ENCODE measurements around the gene MDM4. TPM values are rescaled to one million over a fixed set of nuclear protein-coding genes. Genes with fewer than 3 reads are reported as not detected.
"Not testable (repeated sequence)": the region's sequence is repeated elsewhere in the genome, so short reads cannot be mapped to it uniquely, and the experiment has no call there.

Gene MDM4
- total RNA-seq, 1 donor from 2014 or later: 92.5 TPM

DNA sequence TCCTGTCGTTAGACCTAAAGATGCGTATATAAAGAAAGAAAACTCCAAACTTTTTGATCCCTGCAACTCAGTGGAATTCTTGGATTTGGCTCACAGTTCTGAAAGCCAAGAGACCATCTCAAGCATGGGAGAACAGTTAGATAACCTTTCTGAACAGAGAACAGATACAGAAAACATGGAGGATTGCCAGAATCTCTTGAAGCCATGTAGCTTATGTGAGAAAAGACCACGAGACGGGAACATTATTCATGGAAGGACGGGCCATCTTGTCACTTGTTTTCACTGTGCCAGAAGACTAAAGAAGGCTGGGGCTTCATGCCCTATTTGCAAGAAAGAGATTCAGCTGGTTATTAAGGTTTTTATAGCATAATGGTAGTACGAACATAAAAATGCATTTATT is 33.1 kb downstream of the MDM4 start:
- Mint-ChIP-seq H3K36me3 (ENCODE audit: low read depth) (peaks cover 27% of the 10 kb centered on the region), H3K27me3 (ENCODE audit: low read depth) (no peaks in the 10 kb centered on the region), H3K4me3 (no peak overlapping the region), H3K27ac (ENCODE audit: unreplicated experiment) (no peak overlapping the region), H3K4me1 (no peaks in the 10 kb centered on the region), H3K9me3 (no peaks in the 10 kb centered on the region)
- TF ChIP-seq, protein P1, sequence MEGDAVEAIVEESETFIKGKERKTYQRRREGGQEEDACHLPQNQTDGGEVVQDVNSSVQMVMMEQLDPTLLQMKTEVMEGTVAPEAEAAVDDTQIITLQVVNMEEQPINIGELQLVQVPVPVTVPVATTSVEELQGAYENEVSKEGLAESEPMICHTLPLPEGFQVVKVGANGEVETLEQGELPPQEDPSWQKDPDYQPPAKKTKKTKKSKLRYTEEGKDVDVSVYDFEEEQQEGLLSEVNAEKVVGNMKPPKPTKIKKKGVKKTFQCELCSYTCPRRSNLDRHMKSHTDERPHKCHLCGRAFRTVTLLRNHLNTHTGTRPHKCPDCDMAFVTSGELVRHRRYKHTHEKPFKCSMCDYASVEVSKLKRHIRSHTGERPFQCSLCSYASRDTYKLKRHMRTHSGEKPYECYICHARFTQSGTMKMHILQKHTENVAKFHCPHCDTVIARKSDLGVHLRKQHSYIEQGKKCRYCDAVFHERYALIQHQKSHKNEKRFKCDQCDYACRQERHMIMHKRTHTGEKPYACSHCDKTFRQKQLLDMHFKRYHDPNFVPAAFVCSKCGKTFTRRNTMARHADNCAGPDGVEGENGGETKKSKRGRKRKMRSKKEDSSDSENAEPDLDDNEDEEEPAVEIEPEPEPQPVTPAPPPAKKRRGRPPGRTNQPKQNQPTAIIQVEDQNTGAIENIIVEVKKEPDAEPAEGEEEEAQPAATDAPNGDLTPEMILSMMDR (conservative IDR thresholded peaks at IDR 0.05): no peak
- no peak for DNase-seq (ENCODE audit: low read depth, low spot score)

DNA sequence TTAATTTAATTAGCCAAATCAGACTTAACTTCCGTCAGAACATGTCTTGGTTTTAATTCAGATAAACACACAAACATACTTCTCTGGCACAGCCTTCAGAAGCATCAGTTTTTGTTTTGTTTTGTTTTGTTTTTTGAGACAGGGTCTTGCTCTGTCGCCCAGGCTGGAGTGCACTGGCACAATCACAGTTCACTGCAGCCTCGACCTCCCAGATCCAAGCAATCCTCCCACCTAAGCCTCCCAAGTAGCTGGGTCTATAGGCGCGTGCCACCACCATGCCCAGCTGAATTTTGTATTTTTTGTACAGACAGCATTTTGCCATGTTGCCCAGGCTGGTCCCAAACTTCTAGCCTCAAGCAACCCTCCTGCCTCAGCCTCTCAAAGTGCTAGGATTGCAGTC is 34.7 kb downstream of the MDM4 start:
- Mint-ChIP-seq H3K4me1 (no peaks in the 10 kb centered on the region), H3K4me3 (no peak overlapping the region), H3K27ac (ENCODE audit: unreplicated experiment) (peak overlapping the region; percentile 27), H3K27me3 (ENCODE audit: low read depth) (no peaks in the 10 kb centered on the region), H3K9me3 (no peaks in the 10 kb centered on the region), H3K36me3 (ENCODE audit: low read depth) (peaks cover 21% of the 10 kb centered on the region)
- DNase-seq (ENCODE audit: low read depth, low spot score): no peak
- TF ChIP-seq, protein P1 (conservative IDR thresholded peaks at IDR 0.05): no peak

DNA sequence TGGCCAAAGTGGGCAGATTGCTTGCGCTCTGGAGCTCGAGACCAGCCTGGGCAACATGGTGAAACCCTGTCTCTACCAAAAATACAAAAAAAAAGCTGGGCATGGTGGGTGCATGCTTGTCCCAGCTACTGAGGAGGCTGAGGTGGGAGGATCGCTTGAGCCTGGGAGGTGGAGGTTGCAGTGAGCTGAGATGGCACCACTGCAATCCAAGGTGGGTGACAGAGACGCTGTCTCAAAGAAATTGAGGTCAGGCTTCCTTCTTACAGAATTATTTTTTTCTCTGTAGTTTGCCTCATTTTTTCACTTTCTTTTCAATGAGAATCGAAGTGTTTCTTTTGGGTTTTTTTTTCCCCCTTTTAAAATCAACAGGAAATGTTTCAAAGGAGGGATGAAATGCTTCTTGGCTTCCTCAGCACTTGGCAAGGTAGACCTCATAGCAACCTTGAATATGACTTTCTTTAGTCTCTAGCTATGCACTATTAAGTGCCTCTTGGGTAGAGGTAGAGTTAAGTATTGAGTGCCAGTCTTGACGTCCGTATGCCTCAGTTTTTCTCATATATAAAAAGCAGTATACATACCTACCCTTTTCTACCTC is 40.3 kb downstream of the MDM4 start:
- Mint-ChIP-seq H3K9me3 (no peaks in the 10 kb centered on the region), H3K27me3 (ENCODE audit: low read depth) (no peaks in the 10 kb centered on the region), H3K36me3 (ENCODE audit: low read depth) (no peaks in the 10 kb centered on the region), H3K4me3 (no peak overlapping the region), H3K4me1 (peaks cover 5% of the 10 kb centered on the region), H3K27ac (ENCODE audit: unreplicated experiment) (no peak overlapping the region)
- no peak for DNase-seq (ENCODE audit: low read depth, low spot score)
- TF ChIP-seq, protein P1 (conservative IDR thresholded peaks at IDR 0.05): no peak

DNA sequence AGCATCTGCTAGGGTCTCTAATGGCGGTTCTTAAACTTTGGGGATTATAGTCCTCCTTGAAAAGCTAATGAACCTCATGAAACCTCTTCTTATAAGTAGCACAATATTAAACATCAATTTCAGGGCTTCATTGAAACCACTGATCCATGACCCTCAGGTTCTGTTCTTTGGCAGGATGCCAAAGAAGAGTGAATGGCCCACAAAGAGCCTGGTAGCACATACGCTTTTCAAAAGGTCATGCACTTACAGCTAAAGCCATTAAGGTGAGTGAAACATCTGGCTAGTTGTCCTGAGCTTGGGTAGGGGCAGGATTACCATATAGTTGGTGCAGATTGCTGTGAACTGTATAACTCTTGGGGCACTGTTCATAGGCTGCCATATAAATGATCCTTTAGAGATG is 42.3 kb downstream of the MDM4 start:
- Mint-ChIP-seq H3K4me1 (peaks cover 5% of the 10 kb centered on the region), H3K9me3 (no peaks in the 10 kb centered on the region), H3K36me3 (ENCODE audit: low read depth) (no peaks in the 10 kb centered on the region), H3K27ac (ENCODE audit: unreplicated experiment) (no peak overlapping the region), H3K27me3 (ENCODE audit: low read depth) (no peaks in the 10 kb centered on the region), H3K4me3 (no peak overlapping the region)
- TF ChIP-seq, protein P1 (conservative IDR thresholded peaks at IDR 0.05): no peak
- DNase-seq (ENCODE audit: low read depth, low spot score): no peak

DNA sequence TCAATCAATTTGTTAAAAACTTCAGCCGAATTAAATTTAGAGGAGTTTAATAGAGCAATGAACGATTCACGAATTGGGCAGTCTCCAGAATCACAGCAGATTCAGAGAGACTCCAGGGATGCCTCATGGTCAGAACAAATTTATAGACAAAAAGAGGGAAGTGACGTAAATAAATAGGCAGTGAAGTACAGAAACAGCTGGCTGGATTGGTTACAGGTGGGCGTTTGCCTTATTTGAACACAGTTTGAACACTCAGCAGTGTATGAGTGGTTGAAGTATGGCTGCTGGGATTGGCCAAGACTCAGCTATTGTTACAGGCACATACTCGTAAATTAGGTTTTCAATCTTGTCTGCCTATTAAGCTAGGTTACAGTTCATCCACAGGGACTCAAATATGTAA is 43.8 kb downstream of the MDM4 start:
- not testable (repeated sequence) for H3K4me3 Mint-ChIP-seq; DNase-seq (ENCODE audit: low read depth, low spot score); H3K27ac Mint-ChIP-seq (ENCODE audit: unreplicated experiment); H3K9me3 Mint-ChIP-seq; H3K27me3 Mint-ChIP-seq (ENCODE audit: low read depth); H3K4me1 Mint-ChIP-seq; H3K36me3 Mint-ChIP-seq (ENCODE audit: low read depth)

DNA sequence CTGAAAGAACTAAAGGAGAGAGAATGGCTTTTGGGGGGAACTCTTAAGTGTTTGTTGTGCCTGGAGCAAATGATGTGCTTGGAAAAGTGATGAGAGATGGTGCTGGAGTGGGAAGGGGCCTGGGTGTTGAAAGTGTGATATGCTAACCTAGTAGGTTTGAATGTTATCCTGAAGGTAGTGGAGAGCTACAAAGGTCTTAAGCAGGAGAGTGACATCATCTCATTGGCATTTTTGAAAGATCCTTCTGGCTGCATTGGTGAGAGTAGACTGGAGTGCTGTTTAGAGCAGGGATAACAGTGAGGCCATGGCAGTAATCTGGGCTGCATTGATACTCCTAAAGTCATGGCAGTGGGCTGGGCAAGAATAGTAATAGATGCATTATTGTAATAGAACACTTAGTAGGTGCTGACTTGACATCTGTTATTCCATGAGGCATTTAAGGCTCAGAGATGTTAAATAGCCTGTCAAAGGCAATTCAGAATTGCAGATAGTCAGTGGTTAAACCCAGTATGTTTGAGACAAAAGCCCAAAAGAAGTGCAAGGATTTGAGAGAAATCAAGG is 44.5 kb downstream of the MDM4 start:
- Mint-ChIP-seq H3K27me3 (ENCODE audit: low read depth) (no peaks in the 10 kb centered on the region), H3K4me3 (no peak overlapping the region), H3K36me3 (ENCODE audit: low read depth) (no peaks in the 10 kb centered on the region), H3K27ac (ENCODE audit: unreplicated experiment) (no peak overlapping the region), H3K4me1 (peaks cover 6% of the 10 kb centered on the region), H3K9me3 (no peaks in the 10 kb centered on the region)
- TF ChIP-seq, protein P1 (conservative IDR thresholded peaks at IDR 0.05): no peak
- DNase-seq (ENCODE audit: low read depth, low spot score): no peak
